Hematopoietic multipotent progenitor cell treated with erythropoietin and hydrocortisone succinate and interleukin-3 and kit ligand, for 15 days (in vitro differentiated cells): ENCODE results near the gene GOSR1.
"Not testable (repeated sequence)": the region's sequence is repeated elsewhere in the genome, so short reads cannot be mapped to it uniquely, and the experiment has no call there.

Source experiments
- DNase-seq: peaks from one replicate; pipeline ENCODE4 v3.0.0-alpha.2; 2015; ENCODE audit warnings: low spot score

The GOSR1 gene

GRCh38 chr17:30563131-30563904 lies 86.1 kb downstream of the GOSR1 start:
- not testable (repeated sequence) for DNase-seq

GRCh38 chr17:30563905-30564390 lies 86.7 kb downstream of the GOSR1 start:
- not testable (repeated sequence) for DNase-seq

- DNase-seq, result not testable (repeated sequence)
These were observed 87.3 kb downstream of the GOSR1 start for GRCh38 chr17:30564422-30565072.

- no peak for DNase-seq
These were observed 88.1 kb downstream of the GOSR1 start for GRCh38 chr17:30565073-30565935.

- not testable (repeated sequence) for DNase-seq
These were observed 88.9 kb downstream of the GOSR1 start for GRCh38 chr17:30566104-30566503.

- DNase-seq, result not testable (repeated sequence)
These were observed 89.5 kb downstream of the GOSR1 start for GRCh38 chr17:30566516-30567225.

- DNase-seq, result no peak
These were observed 90.3 kb downstream of the GOSR1 start for GRCh38 chr17:30567231-30568116.

GRCh38 chr17:30568117-30568430 lies 90.9 kb downstream of the GOSR1 start:
- no peak for DNase-seq

- DNase-seq, result not testable (repeated sequence)
These were observed 92.4 kb downstream of the GOSR1 start for GRCh38 chr17:30569531-30570175.

GRCh38 chr17:30570191-30570590 lies 93.0 kb downstream of the GOSR1 start:
- no peak for DNase-seq

GRCh38 chr17:30570596-30571265 lies 93.5 kb downstream of the GOSR1 start:
- DNase-seq, result no peak

GRCh38 chr17:30571404-30571803 lies 94.2 kb downstream of the GOSR1 start:
- not testable (repeated sequence) for DNase-seq

GRCh38 chr17:30571921-30572320 lies 94.7 kb downstream of the GOSR1 start:
- no peak for DNase-seq

GRCh38 chr17:30572651-30573554 lies 95.7 kb downstream of the GOSR1 start:
- DNase-seq, result not testable (repeated sequence)

GRCh38 chr17:30573603-30574175 lies 96.5 kb downstream of the GOSR1 start:
- DNase-seq, result no peak

GRCh38 chr17:30574309-30574708 lies 97.1 kb downstream of the GOSR1 start:
- not testable (repeated sequence) for DNase-seq

GRCh38 chr17:30574806-30575205 lies 97.6 kb downstream of the GOSR1 start:
- not testable (repeated sequence) for DNase-seq

- not testable (repeated sequence) for DNase-seq
These were observed 98.6 kb downstream of the GOSR1 start for GRCh38 chr17:30575648-30576325.
